Mesenchymal stem cell (in vitro differentiated cells and primary cell): ENCODE results near the gene AURKB.

ENCODE experiments used
- DNase-seq: peaks from one replicate; pipeline ENCODE4 v3.0.0-alpha.2; 2013
- H2AFZ ChIP-seq: one replicate; pipeline ENCODE4 v1.6.1; 2013; ENCODE audit warnings: low read depth, mild to moderate bottlenecking, control low read depth, inconsistent platforms, low read length, moderate library complexity
- H2AK5ac ChIP-seq: 2 replicates; pipeline ENCODE4 v1.6.1; 2013; ENCODE audit warnings: low read length, moderate library complexity, mild to moderate bottlenecking, inconsistent platforms; ENCODE audit not compliant: severe bottlenecking
- H2BK120ac ChIP-seq: one replicate; pipeline ENCODE4 v1.6.1; 2013; ENCODE audit warnings: low read depth, mild to moderate bottlenecking, inconsistent platforms, low read length, moderate library complexity
- H2BK12ac ChIP-seq, 2 experiments: one replicate each; pipeline ENCODE4 v1.6.1; 2013; ENCODE audit warnings: inconsistent platforms in 2 of 2, low read length in 2 of 2, mild to moderate bottlenecking in 2 of 2, moderate library complexity in 2 of 2, control low read depth in 1 of 2
- H2BK15ac ChIP-seq: one replicate; pipeline ENCODE4 v1.6.1; 2013; ENCODE audit warnings: mild to moderate bottlenecking, low read depth, inconsistent platforms; ENCODE audit not compliant: poor library complexity, severe bottlenecking
- H2BK5ac ChIP-seq: 2 replicates; pipeline ENCODE4 v1.6.1; 2013; ENCODE audit warnings: low read depth, mild to moderate bottlenecking, low read length, control low read depth, inconsistent platforms; ENCODE audit not compliant: poor library complexity, severe bottlenecking
- H3K14ac ChIP-seq, 2 experiments: one replicate each; pipeline ENCODE4 v1.6.1; 2013; ENCODE audit warnings: inconsistent platforms in 2 of 2, low read length in 2 of 2, control low read depth in 1 of 2, mild to moderate bottlenecking in 1 of 2, moderate library complexity in 1 of 2
- H3K18ac ChIP-seq, 2 experiments: one replicate each; pipeline ENCODE4 v1.6.1; 2013; ENCODE audit warnings: inconsistent platforms in 2 of 2, low read length in 2 of 2, control low read depth in 1 of 2, low read depth in 1 of 2, mild to moderate bottlenecking in 1 of 2
- H3K23ac ChIP-seq, 2 experiments: one replicate each; pipeline ENCODE4 v1.6.1; 2013; ENCODE audit warnings: inconsistent platforms in 2 of 2, low read length in 2 of 2, mild to moderate bottlenecking in 2 of 2, moderate library complexity in 2 of 2, control low read depth in 1 of 2
- H3K27ac ChIP-seq: 2 replicates; pipeline ENCODE4 v1.5.1; 2013; ENCODE audit warnings: mild to moderate bottlenecking, moderate library complexity, low read length, control low read depth, inconsistent platforms; ENCODE audit not compliant: poor library complexity, severe bottlenecking
- H3K27me3 ChIP-seq, 2 experiments: 2 replicates each; pipeline versions ENCODE4 v1.6.1 to v1.7.0; 2013; ENCODE audit warnings: low read length in 2 of 2, mild to moderate bottlenecking in 2 of 2, moderate library complexity in 2 of 2, control low read depth in 1 of 2, inconsistent platforms in 1 of 2; ENCODE audit not compliant: control insufficient read depth in 1 of 2, insufficient read depth in 1 of 2
- H3K36me3 ChIP-seq, 2 experiments: 2 replicates each; pipeline versions ENCODE4 v1.6.1 to v1.7.0; 2013; ENCODE audit warnings: low read length in 2 of 2, control low read depth in 1 of 2, inconsistent platforms in 1 of 2, low read depth in 1 of 2, mild to moderate bottlenecking in 1 of 2; ENCODE audit not compliant: insufficient read depth in 2 of 2, control insufficient read depth in 1 of 2
- H3K4ac ChIP-seq, 2 experiments: one replicate each; pipeline ENCODE4 v1.6.1; 2013; ENCODE audit warnings: inconsistent platforms in 2 of 2, low read length in 2 of 2, mild to moderate bottlenecking in 2 of 2, moderate library complexity in 2 of 2, control low read depth in 1 of 2, low read depth in 1 of 2
- H3K4me1 ChIP-seq: 2 replicates; pipeline ENCODE4 v1.6.1; 2013; ENCODE audit warnings: low read depth, low read length, control low read depth; ENCODE audit not compliant: control insufficient read depth, insufficient read depth
- H3K4me2 ChIP-seq: 2 replicates; pipeline ENCODE4 v1.6.1; 2013; ENCODE audit warnings: low read length, mild to moderate bottlenecking, inconsistent platforms; ENCODE audit not compliant: poor library complexity, severe bottlenecking
- H3K4me3 ChIP-seq, 2 experiments: 2 replicates each; pipeline versions ENCODE4 v1.5.1 to v1.7.0; 2013; ENCODE audit warnings: low read length in 2 of 2, mild to moderate bottlenecking in 2 of 2, control low read depth in 1 of 2, low read depth in 1 of 2; ENCODE audit not compliant: insufficient read depth in 1 of 2
- H3K79me1 ChIP-seq: replicated peaks from 2 replicates; pipeline ENCODE4 v1.6.1; 2013; ENCODE audit warnings: mild to moderate bottlenecking, control low read depth, low read length, inconsistent platforms; ENCODE audit not compliant: poor library complexity, severe bottlenecking
- H3K9ac ChIP-seq: 2 replicates; pipeline ENCODE4 v1.7.0; 2013; ENCODE audit warnings: mild to moderate bottlenecking, low read length, moderate library complexity
- H3K9me3 ChIP-seq: 2 replicates; pipeline ENCODE4 v1.7.0; 2013; ENCODE audit warnings: mild to moderate bottlenecking, low read length; ENCODE audit not compliant: control insufficient read depth
- H4K8ac ChIP-seq: one replicate; pipeline ENCODE4 v1.6.1; 2013; ENCODE audit warnings: inconsistent platforms, mild to moderate bottlenecking, low read length, moderate library complexity
- H4K91ac ChIP-seq: one replicate; pipeline ENCODE4 v1.6.1; 2013; ENCODE audit warnings: mild to moderate bottlenecking, low read length, inconsistent platforms
- WGBS: methylation state at CpG from one replicate; pipeline ENCODE4 v1.1.7; 2013; ENCODE audit warnings: mixed read lengths; 5-methylcytosine and 5-hydroxymethylcytosine counted together

Gene AURKB

GRCh38 chr17:8237886-8238285 lies 27.5 kb upstream of the AURKB start:
- no peaks in the 10 kb centered on the region for H3K27me3 ChIP-seq
- no peak overlapping the region for H2BK15ac ChIP-seq
- no peak overlapping the region for H2BK5ac ChIP-seq
- no peak overlapping the region for H3K14ac ChIP-seq
- H2BK120ac ChIP-seq = no peak overlapping the region
- peaks cover 41 to 71% of the 10 kb centered on the region in 2 experiments for H3K36me3 ChIP-seq
- no peak overlapping the region for H3K27ac ChIP-seq
- H3K9ac ChIP-seq = no peak overlapping the region
- H3K18ac ChIP-seq = no peak overlapping the region
- WGBS = 87% methylated on average over 4 of the region's 4 CpGs
- no peak overlapping the region for H4K8ac ChIP-seq
- no peak overlapping the region for H3K4me2 ChIP-seq
- no peak overlapping the region for H4K91ac ChIP-seq
- DNase-seq = no peak
- H3K79me1 ChIP-seq = peaks cover 14% of the 10 kb centered on the region
- no peak overlapping the region for H2AFZ ChIP-seq
- no peak overlapping the region for H2AK5ac ChIP-seq
- H3K4me3 ChIP-seq = no peak overlapping the region
- no peaks in the 10 kb centered on the region for H3K4me1 ChIP-seq
- H3K4ac ChIP-seq = no peak overlapping the region
- no peak overlapping the region for H3K23ac ChIP-seq
- no peak overlapping the region for H2BK12ac ChIP-seq
- H3K9me3 ChIP-seq = no peaks in the 10 kb centered on the region

- H3K27me3 ChIP-seq = no peaks in the 10 kb centered on the region
- H2BK5ac ChIP-seq = no peak overlapping the region
- no peak overlapping the region for H2AK5ac ChIP-seq
- no peaks in the 10 kb centered on the region for H3K4me1 ChIP-seq
- peaks cover 12% of the 10 kb centered on the region for H3K79me1 ChIP-seq
- H3K4me3 ChIP-seq = no peak overlapping the region
- 92% methylated on average over 7 of the region's 7 CpGs for WGBS
- no peak overlapping the region for H3K4me2 ChIP-seq
- H3K9me3 ChIP-seq = no peaks in the 10 kb centered on the region
- no peak overlapping the region for H2AFZ ChIP-seq
- peaks cover 48 to 78% of the 10 kb centered on the region in 2 experiments for H3K36me3 ChIP-seq
- H2BK12ac ChIP-seq = no peak overlapping the region
- H3K9ac ChIP-seq = no peak overlapping the region
- H3K4ac ChIP-seq = no peak overlapping the region
- H4K91ac ChIP-seq = no peak overlapping the region
- H2BK120ac ChIP-seq = no peak overlapping the region
- no peak for DNase-seq
- H2BK15ac ChIP-seq = no peak overlapping the region
- no peak overlapping the region for H3K14ac ChIP-seq
- H3K18ac ChIP-seq = no peak overlapping the region
- H3K23ac ChIP-seq = no peak overlapping the region
- no peak overlapping the region for H4K8ac ChIP-seq
- no peak overlapping the region for H3K27ac ChIP-seq
Measured at GRCh38 chr17:8237175-8237574, 26.8 kb upstream of the AURKB start.

GRCh38 chr17:8235676-8236075 lies 25.3 kb upstream of the AURKB start:
- no peak overlapping the region for H2BK120ac ChIP-seq
- H3K18ac ChIP-seq = no peak overlapping the region
- no peaks in the 10 kb centered on the region for H3K9me3 ChIP-seq
- no peak overlapping the region for H3K9ac ChIP-seq
- no peak overlapping the region for H2BK15ac ChIP-seq
- no peak overlapping the region for H4K8ac ChIP-seq
- no peaks in the 10 kb centered on the region for H3K27me3 ChIP-seq
- no peak overlapping the region for H3K4me3 ChIP-seq
- no peak overlapping the region for H3K14ac ChIP-seq
- no peak overlapping the region for H2AFZ ChIP-seq
- peaks cover 63 to 93% of the 10 kb centered on the region in 2 experiments for H3K36me3 ChIP-seq
- H3K23ac ChIP-seq = no peak overlapping the region
- no peak overlapping the region for H2AK5ac ChIP-seq
- no peak overlapping the region for H2BK5ac ChIP-seq
- DNase-seq = no peak
- WGBS = 96% methylated on average over 7 of the region's 7 CpGs
- H3K79me1 ChIP-seq = peaks cover 9% of the 10 kb centered on the region
- H3K27ac ChIP-seq = no peak overlapping the region
- H3K4me1 ChIP-seq = no peaks in the 10 kb centered on the region
- H2BK12ac ChIP-seq = no peak overlapping the region
- H3K4me2 ChIP-seq = no peak overlapping the region
- H3K4ac ChIP-seq = no peak overlapping the region
- H4K91ac ChIP-seq = no peak overlapping the region

GRCh38 chr17:8234361-8235270 lies 24.2 kb upstream of the AURKB start:
- Histone ChIP-seq H4K91ac (no peak overlapping the region), H3K4me2 (no peak overlapping the region), H2BK12ac (no peak overlapping the region), H2AFZ (no peak overlapping the region), H3K4me1 (no peaks in the 10 kb centered on the region), H3K4me3 (no peak overlapping the region), H3K14ac (no peak overlapping the region), H3K27ac (no peak overlapping the region), H3K79me1 (peaks cover 7% of the 10 kb centered on the region), H3K18ac (no peak overlapping the region), H3K23ac (no peak overlapping the region), H3K4ac (no peak overlapping the region), H2AK5ac (no peak overlapping the region), H2BK15ac (no peak overlapping the region), H3K9ac (no peak overlapping the region), H2BK5ac (no peak overlapping the region), H3K9me3 (no peaks in the 10 kb centered on the region), H3K36me3 (peaks cover 73 to 95% of the 10 kb centered on the region in 2 experiments), H3K27me3 (no peaks in the 10 kb centered on the region), H4K8ac (no peak overlapping the region), H2BK120ac (no peak overlapping the region)
- DNase-seq = no peak
- 96% methylated on average over 18 of the region's 21 CpGs for WGBS
